GM20431 (cell line): ENCODE data around the gene PIGS.
"Not testable (repeated sequence)": the region's sequence is repeated elsewhere in the genome, so short reads cannot be mapped to it uniquely, and the experiment has no call there.

Experiments used
- in situ Hi-C: fragments of 300-500 bp; cut with MseI, MboI; formaldehyde crosslinking; loops from one replicate; pipeline ENCODE4 v1.15.0; 2020; ENCODE audit warnings: low sequenced_read_pairs; ENCODE audit not compliant: unreplicated experiment

Gene PIGS

DNA sequence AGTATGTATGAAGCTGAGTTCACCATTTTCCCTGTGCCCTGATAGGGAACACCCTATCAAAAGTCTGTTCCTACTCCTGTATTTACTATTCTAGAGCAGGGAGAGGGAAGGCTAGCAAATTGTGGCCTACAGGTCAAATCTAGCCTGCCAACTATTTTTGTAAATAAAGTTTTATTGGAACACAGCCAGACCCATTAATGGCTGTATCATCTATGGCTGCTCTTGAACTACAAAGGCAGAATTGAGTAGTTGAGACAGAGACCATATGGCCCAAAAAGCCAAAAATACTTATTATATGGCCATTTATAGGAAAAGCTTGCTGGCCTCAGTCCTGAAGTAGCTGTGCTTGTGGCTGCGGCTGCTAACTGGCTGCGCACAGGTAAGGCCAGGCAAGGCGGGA is 9.6 kb upstream of the PIGS start:
- in situ Hi-C loops = no loop called here

DNA sequence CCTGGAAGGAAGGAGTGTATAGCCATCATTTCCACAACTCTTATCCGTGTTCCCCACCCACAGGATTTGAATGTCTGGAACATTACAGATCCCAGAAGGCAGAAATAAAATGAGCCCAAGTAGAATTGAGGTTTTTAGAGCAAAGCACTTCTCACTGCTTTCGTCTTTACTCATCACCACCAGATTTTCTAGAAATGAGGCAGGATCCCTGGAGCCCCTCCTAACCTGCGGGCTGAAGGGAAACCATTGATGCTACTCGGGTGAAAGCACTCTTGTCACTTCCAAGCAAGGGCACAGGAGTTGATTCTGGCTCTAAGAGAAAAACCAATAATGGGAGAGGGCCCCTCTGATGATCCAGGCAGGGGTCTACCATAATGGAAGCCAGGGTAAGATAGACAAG is 8.2 kb upstream of the PIGS start:
- in situ Hi-C loops = no loop called here

DNA sequence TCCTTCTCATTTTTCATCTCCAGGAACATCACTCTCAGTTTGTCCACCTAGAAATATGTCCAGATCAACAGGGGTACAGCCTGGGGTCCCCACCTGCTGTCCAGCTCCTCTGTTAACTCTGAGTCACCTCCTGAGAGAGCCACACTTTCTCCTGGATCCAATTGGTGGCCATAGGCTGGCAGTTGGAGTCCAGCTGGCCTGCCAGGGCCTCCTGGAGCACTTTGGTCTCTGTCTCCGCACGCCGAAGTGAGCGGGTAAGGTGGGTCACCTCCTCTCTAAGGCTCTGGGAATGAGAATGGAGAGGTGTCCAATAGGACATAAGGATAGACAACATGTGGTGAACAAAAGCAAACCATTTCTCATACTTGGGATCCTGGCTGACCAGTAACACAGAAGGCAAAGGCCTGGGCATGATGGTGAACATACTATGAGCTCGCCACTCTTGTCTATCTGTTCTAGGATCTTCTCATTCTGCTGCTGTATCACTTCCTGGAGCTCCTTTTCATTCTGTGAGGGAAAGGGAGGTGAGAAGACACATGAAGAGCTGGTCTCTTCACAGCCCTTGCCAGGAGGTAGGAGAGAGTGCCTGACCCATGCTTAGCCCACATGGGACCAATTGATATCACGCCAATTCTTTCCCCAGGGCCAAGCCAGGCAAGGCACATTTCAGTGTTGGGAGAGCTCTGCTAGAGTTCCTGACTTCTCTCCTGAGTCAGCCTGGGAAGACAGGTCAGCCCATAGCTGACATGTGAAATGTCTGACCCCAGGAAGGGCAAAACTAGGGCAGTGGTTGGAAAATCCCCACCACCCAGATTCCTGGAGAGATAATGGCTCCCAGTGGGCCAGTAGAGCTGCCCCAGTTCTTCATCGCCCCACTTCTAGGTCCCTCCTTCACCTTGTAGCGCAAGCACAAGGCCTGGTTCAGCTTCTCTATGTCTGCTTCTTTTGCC is 7.2 kb upstream of the PIGS start:
- in situ Hi-C loops = no loop called here

DNA sequence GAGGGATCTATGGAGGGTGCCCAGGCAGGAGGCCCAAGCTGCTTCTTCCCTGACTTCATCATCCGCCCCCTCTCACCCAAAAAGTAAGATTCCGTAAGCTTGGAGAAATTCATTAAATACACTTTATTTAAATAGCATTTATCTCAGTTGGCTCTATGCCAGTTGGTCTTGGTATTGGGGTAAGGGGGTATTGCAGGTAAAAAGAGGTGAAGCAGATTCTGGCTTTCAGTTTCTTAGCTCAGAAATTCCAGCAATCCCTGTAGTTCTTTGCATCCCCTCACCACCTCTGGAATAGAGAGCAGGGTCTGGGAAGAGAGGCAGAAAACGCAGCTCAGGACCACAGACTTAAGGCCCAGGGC is 6.1 kb upstream of the PIGS start:
- in situ Hi-C loops = no loop called here

GRCh38 chr17:28576758-28577465 is 5.6 kb upstream of the PIGS start, which contains the start of gene ALDOC:
ALDOC (minus strand) TSS chr17:28576895; CDS start chr17:28575532, 1,363 bp downstream.
- in situ Hi-C loops = no loop called here

DNA sequence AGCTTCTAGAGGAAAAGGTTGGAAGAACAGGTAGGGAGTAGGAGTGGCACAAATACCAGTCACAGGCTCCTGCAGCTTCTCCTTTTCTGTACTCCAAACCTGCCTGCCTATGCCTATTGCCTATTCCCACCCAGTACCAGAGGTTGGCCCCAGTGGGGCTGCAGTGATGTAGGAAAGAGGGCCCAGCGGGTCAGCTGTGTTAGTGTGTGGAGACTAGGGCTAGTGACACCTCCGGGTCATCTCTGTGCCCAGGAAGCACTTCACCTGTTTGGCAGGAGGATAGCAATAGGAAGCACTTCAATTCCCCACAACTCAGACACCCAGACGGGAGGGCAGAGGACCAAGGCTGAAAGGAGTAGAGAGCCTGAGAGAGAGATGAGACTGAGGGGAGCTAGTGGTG is 4.7 kb upstream of the PIGS start:
- in situ Hi-C loops = not testable (repeated sequence)

GRCh38 chr17:28575126-28575795 is 3.9 kb upstream of the PIGS start:
- in situ Hi-C loops = no loop called here

GRCh38 chr17:28574526-28574925 is 3.2 kb upstream of the PIGS start:
- in situ Hi-C loops = no loop called here

DNA sequence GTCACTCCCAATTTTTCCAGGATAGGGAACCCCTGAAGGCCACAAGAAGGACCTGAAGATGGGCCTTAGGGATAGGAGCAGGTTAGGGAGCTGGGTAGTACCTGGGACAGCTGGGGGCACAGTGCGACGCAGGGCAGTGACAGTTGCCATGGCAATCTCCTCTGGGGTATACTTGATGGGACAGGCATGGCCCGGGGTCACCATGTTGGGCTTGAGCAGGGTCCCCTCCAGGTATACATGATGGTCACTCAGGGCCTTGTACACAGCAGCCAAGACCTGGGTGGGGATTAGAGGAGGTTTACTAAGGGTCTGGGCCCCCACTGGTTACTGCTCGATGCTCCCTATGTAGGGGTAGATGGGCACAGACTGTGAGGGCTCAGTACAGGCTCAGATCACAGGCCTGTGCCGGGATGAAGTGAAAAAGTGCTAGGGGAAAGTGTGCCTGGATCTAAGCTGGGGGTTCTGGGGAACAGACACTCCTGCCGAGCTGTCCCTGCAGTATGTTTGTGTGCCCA is 2.7 kb upstream of the PIGS start:
- in situ Hi-C loops = no loop called here

DNA sequence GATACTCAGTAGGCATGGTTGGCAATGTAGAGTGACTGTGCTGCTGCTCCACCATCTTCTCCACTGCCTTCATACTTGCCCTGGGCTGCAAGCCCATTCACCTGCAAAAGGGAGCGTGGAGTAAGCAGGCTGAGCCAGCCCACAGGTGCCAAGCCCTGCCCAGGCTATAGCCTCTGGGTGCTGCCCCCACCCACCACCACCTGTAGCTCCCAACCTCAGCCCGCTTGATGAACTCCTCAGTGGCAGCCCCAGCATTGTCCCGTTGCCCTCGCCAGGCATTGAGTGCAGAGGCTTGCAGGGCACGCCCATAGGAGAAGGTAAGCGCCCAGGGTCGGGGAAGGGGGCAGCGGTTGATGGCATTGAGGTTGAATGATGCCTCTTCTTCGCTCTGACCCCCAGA is 2.2 kb upstream of the PIGS start:
- in situ Hi-C loops = no loop called here

GRCh38 chr17:28573040-28573380 is 1.7 kb upstream of the PIGS start:
- in situ Hi-C loops = no loop called here

DNA sequence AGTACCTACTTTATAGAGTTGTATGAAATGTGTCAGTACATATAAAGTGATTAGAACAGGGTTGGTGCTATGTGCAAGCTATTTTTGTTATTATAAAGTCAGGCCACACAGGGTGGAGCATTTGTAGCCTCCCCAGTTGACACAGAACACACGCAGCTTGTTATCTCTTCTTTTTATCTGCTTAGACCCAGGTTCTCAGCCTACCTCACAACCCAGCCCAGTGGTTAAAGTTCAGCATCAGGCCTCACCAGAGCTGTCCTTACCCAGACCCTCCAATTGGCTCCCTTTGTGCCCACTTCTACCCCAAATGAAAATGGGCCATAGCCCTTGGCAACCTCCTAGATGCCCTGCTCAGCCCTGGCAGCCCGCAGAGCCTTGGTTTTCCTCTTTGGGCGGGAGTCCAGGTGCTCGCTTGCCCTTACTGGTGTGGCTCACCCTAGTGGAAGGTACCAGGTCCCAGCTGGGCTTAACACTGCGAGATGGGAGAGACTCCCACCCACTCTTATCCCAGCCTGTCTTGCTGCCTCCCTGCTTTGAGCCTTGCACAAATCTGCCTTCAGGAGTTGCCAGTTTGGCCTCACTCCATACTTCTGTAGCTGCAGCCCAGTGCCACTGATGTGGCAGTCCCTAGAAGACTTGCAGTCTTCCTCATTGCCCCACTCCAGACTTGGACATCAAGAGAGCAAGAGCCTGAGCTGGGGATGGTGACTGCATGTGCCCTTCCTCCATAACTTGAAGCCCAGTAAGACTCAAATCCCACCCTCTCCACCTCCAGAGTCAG is 1.1 kb upstream of the PIGS start:
- in situ Hi-C loops = no loop called here

- in situ Hi-C loops = no loop called here
Observed at GRCh38 chr17:28570716-28571360, 486 bp downstream of the PIGS start.

DNA sequence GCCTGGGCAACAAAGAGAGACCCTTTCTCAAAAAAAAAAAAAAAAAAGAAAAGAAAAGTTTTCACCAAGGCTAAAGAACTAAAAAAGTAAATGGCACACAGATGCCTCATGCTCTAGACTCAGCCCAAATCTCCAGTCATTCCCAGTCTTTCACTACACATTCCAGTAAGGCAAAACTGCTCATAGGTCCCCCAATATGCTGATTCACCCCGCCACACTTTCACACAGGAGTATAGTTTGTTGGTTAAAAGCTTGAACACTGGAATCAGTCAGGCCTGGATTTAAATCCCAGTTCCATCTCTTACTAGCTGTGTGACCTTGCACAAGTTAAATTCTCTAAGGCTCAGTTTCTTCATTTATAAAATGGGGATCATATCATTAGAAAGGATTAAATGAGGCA is 1.9 kb downstream of the PIGS start:
- in situ Hi-C loops = no loop called here

- in situ Hi-C loops = no loop called here
Observed at GRCh38 chr17:28567604-28568003, 3.7 kb downstream of the PIGS start.

DNA sequence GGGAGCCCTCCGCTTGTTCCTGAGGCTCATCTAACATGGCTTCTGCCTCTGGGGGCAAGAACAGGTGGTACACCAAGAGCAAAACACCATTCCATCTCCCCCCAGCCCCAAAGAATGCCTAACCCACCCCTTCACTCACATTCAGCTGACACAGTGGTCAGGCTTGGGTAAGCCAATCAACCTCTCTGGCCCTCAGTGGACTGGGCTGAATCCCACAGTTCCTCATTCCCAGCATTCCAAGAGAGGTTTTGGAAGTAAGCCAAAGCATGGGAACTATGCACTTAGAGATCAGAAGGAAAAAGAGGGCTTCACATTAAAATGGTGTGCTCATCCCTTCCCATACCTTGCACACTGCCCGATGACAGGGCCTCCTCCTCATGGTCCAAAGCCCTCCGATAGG is 7.8 kb downstream of the PIGS start:
- in situ Hi-C loops = no loop called here

GRCh38 chr17:28555022-28555421 is 16.3 kb downstream of the PIGS start:
- in situ Hi-C loops = no loop called here

- in situ Hi-C loops = no loop called here
Observed at GRCh38 chr17:28554565-28554964, 16.8 kb downstream of the PIGS start.

- in situ Hi-C loops = no loop called here
Observed at GRCh38 chr17:28553000-28553505, 18.3 kb downstream of the PIGS start.
